Ishikawa (cell line): ENCODE data around the gene CST7.

ENCODE experiments used
- CEBPB ChIP-seq: IDR thresholded peaks from 2 replicates; pipeline ENCODE4 v1.6.1; 2012
- CREB1 ChIP-seq: IDR thresholded peaks from 2 replicates; pipeline ENCODE4 v1.6.1; 2012; ENCODE audit warnings: low read depth
- EGR1 ChIP-seq: IDR thresholded peaks from 2 replicates; pipeline ENCODE4 v1.6.1; 2012
- EP300 ChIP-seq: IDR thresholded peaks from 2 replicates; pipeline ENCODE4 v1.6.1; 2012; ENCODE audit warnings: borderline replicate concordance
- FOXM1 ChIP-seq: IDR thresholded peaks from 2 replicates; pipeline ENCODE4 v1.6.1; 2012; ENCODE audit warnings: low read depth, borderline replicate concordance
- RAD21 ChIP-seq: IDR thresholded peaks from 2 replicates; pipeline ENCODE4 v1.6.1; 2012; ENCODE audit warnings: low read depth
- TAF1 ChIP-seq: IDR thresholded peaks from 2 replicates; pipeline ENCODE4 v1.6.1; 2012; ENCODE audit warnings: low read depth, mild to moderate bottlenecking
- TEAD4 ChIP-seq: IDR thresholded peaks from 2 replicates; pipeline ENCODE4 v1.6.1; 2012
- YY1 ChIP-seq: IDR thresholded peaks from 2 replicates; pipeline ENCODE4 v1.6.1; 2012; ENCODE audit warnings: low read depth
- ZBTB7A ChIP-seq: IDR thresholded peaks from 2 replicates; pipeline ENCODE4 v1.6.1; 2012; ENCODE audit warnings: low read depth
- TF ChIP-seq, protein P1 (sequence below): IDR thresholded peaks from 2 replicates; pipeline ENCODE4 v1.6.1; 2012; ENCODE audit warnings: low read depth, mild to moderate bottlenecking
- TF ChIP-seq, protein P2 (sequence below): IDR thresholded peaks from 2 replicates; pipeline ENCODE4 v1.6.1; 2012

DNA sequence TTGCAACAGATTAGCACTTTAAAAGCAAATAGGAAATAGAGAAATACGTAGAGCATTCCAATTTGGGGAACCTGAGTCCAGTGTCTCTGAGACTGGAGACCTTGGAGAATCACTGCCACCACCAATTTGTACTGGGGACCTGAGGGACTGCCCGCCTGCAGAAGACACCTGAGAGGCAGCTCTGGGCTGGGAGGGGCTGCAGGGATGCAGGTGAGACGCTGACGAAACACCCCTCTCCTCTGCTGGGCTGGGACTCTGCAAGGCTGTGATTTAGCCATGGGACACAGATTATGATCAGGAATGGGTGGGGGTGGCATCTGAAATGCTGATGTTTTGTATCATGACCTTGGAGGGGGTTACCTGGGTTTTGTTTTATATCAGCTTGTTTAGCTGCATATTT, 50.5 kb downstream of the CST7 start:
- TF ChIP-seq, protein P1, sequence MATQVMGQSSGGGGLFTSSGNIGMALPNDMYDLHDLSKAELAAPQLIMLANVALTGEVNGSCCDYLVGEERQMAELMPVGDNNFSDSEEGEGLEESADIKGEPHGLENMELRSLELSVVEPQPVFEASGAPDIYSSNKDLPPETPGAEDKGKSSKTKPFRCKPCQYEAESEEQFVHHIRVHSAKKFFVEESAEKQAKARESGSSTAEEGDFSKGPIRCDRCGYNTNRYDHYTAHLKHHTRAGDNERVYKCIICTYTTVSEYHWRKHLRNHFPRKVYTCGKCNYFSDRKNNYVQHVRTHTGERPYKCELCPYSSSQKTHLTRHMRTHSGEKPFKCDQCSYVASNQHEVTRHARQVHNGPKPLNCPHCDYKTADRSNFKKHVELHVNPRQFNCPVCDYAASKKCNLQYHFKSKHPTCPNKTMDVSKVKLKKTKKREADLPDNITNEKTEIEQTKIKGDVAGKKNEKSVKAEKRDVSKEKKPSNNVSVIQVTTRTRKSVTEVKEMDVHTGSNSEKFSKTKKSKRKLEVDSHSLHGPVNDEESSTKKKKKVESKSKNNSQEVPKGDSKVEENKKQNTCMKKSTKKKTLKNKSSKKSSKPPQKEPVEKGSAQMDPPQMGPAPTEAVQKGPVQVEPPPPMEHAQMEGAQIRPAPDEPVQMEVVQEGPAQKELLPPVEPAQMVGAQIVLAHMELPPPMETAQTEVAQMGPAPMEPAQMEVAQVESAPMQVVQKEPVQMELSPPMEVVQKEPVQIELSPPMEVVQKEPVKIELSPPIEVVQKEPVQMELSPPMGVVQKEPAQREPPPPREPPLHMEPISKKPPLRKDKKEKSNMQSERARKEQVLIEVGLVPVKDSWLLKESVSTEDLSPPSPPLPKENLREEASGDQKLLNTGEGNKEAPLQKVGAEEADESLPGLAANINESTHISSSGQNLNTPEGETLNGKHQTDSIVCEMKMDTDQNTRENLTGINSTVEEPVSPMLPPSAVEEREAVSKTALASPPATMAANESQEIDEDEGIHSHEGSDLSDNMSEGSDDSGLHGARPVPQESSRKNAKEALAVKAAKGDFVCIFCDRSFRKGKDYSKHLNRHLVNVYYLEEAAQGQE, result no peak
- TF ChIP-seq EP300, result no peak
- no peak for TF ChIP-seq EGR1
- no peak for TF ChIP-seq YY1
- TF ChIP-seq CREB1, result no peak
- TF ChIP-seq ZBTB7A, result no peak
- TF ChIP-seq, protein P2, sequence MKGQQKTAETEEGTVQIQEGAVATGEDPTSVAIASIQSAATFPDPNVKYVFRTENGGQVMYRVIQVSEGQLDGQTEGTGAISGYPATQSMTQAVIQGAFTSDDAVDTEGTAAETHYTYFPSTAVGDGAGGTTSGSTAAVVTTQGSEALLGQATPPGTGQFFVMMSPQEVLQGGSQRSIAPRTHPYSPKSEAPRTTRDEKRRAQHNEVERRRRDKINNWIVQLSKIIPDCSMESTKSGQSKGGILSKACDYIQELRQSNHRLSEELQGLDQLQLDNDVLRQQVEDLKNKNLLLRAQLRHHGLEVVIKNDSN, result no peak
- TF ChIP-seq TAF1, result no peak
- TF ChIP-seq RAD21, result no peak
- no peak for TF ChIP-seq FOXM1
- TF ChIP-seq TEAD4, result no peak
- no peak for TF ChIP-seq CEBPB
